HepG2 (cell line): ENCODE results near the gene TSG101. TPM values are rescaled to one million over a fixed set of nuclear protein-coding genes. Genes with fewer than 3 reads are reported as not detected.

Experiments
- ATAC-seq: fragments of 200-7000 bp; cut with Tn5 transposase; 3 replicates; pipeline ENCODE4 v1.9.1; 2020; ENCODE audit warnings: mild to moderate bottlenecking, moderate library complexity
- BruUV-seq: library from RNA; stranded (reverse); fragments of 400-500 nt; replicated peaks from 2 replicates; lab custom pipeline; 2021; lab: Mats Ljungman, UMichigan
- CTCF ChIA-PET: fragments of 300-600 bp; formaldehyde crosslinking; extraction: SDS; loops from one replicate; lab custom pipeline; 2021; ENCODE audit warnings: low total read pairs, inconsistent platforms, low intra/inter-chr PET ratio; lab: Yijun Ruan, JAX
- POLR2A ChIA-PET: fragments of 350-600 bp; sonication (Branson Sonifier 250); formaldehyde crosslinking; loops from one replicate; lab custom pipeline; 2020; ENCODE audit warnings: antibody characterized with exemption, inconsistent platforms; lab: Yijun Ruan, JAX
- DNase-seq: peaks from one replicate; pipeline ENCODE4 v3.0.0-alpha.2; 2015; ENCODE audit warnings: low spot score
- FAIRE-seq: peaks from 3 replicates; lab custom pipeline; 2011; peaks lifted over from hg19 to GRCh38; lab: Jason Lieb, UNC
- H2AFZ ChIP-seq: one replicate; pipeline ENCODE4 v1.6.1; 2011; ENCODE audit warnings: low read length, inconsistent platforms
- H3K27ac ChIP-seq: fragments of 300-600 bp; 3 replicates; pipeline ENCODE4 v1.8.0; 2011; ENCODE audit warnings: mixed run types, mild to moderate bottlenecking, mixed read lengths, low read length, inconsistent platforms; ENCODE audit not compliant: insufficient read depth; ENCODE audit errors: extremely low read length
- H3K27me3 ChIP-seq, 2 experiments: fragments of 200-600 bp in 1 of 2; 2 replicates in 1 of 2; 3 replicates in 1 of 2; pipeline versions ENCODE4 v1.6.0 to v1.8.0; 2011; ENCODE audit warnings: low read length in 2 of 2, mild to moderate bottlenecking in 2 of 2, moderate library complexity in 2 of 2, inconsistent platforms in 1 of 2; ENCODE audit not compliant: insufficient read depth in 2 of 2, control insufficient read depth in 1 of 2
- H3K36me3 ChIP-seq, 2 experiments: fragments of 200-600 bp in 1 of 2; replicated peaks in 1 of 2; 2 replicates in 1 of 2; 3 replicates in 1 of 2; pipeline versions ENCODE4 v1.5.1 to v1.8.0; 2011; ENCODE audit warnings: low read length in 2 of 2, inconsistent platforms in 1 of 2; ENCODE audit not compliant: insufficient read depth in 2 of 2, control insufficient read depth in 1 of 2
- H3K4me1 ChIP-seq: 2 replicates; pipeline ENCODE4 v1.5.1; 2012; ENCODE audit warnings: low read length, inconsistent platforms; ENCODE audit not compliant: insufficient read depth
- H3K4me2 ChIP-seq: 2 replicates; pipeline ENCODE4 v1.6.0; 2011; ENCODE audit warnings: low read depth, low read length, inconsistent platforms
- H3K4me3 ChIP-seq, 3 experiments: fragments of 200-600 bp in 1 of 3; sonication (generic), shearing (Covaris generic) in 1 of 3; replicated peaks in 1 of 3; 2 replicates each; pipeline ENCODE4 v1.5.1; 2011 to 2016; ENCODE audit warnings: low read length in 3 of 3, inconsistent platforms in 2 of 3, low read depth in 2 of 3, mild to moderate bottlenecking in 2 of 3, control low read depth in 1 of 3, mixed read lengths in 1 of 3; ENCODE audit not compliant: insufficient read depth in 1 of 3
- H3K79me2 ChIP-seq: one replicate; pipeline ENCODE4 v1.6.1; 2011; ENCODE audit warnings: low read length, inconsistent platforms; ENCODE audit not compliant: insufficient read depth
- H3K9ac ChIP-seq: 2 replicates; pipeline ENCODE4 v1.6.0; 2011; ENCODE audit warnings: mild to moderate bottlenecking, low read depth, low read length, inconsistent platforms; ENCODE audit not compliant: insufficient read depth
- H3K9me3 ChIP-seq: 2 replicates; pipeline ENCODE4 v1.5.1; 2012; ENCODE audit warnings: mild to moderate bottlenecking, low read length
- H4K20me1 ChIP-seq: 2 replicates; pipeline ENCODE4 v1.6.0; 2011; ENCODE audit warnings: inconsistent platforms, mild to moderate bottlenecking, low read length, moderate library complexity; ENCODE audit not compliant: insufficient read depth
- MATR3 ChIP-seq: sonication (generic); formaldehyde crosslinking; IDR thresholded peaks from 2 replicates; pipeline ENCODE4 v1.4.0; 2020; ENCODE audit warnings: missing genetic modification reagents
- PHF20 ChIP-seq: sonication (generic); formaldehyde crosslinking; IDR thresholded peaks from 2 replicates; pipeline ENCODE4 v1.5.0; 2020; ENCODE audit warnings: mild to moderate bottlenecking, missing genetic modification reagents
- ZNF562 ChIP-seq: sonication (generic); formaldehyde crosslinking; IDR thresholded peaks from 2 replicates; pipeline ENCODE4 v1.8.0; 2022; ENCODE audit warnings: missing genetic modification reagents, borderline replicate concordance
- ZSCAN20 ChIP-seq: sonication (generic); formaldehyde crosslinking; IDR thresholded peaks from 2 replicates; pipeline ENCODE4 v1.4.0; 2020; ENCODE audit warnings: missing genetic modification reagents, mild to moderate bottlenecking, borderline replicate concordance
- WGBS: methylation state at CpG from one replicate; pipeline ENCODE4 v1.1.6; 2017; ENCODE audit warnings: low lambda C conversion rate; 5-methylcytosine and 5-hydroxymethylcytosine counted together
- in situ Hi-C: cut with HindIII; loops from 2 replicates; pipeline ENCODE4 v1.10.0; 2017; ENCODE audit warnings: low pct_unique_long_range_greater_than_20kb; ENCODE audit not compliant: extremely low pct_ligation_motif_present
- intact Hi-C: fragments of 100-400 bp; cut with micrococcal nuclease; formaldehyde crosslinking; loops from one replicate; pipeline ENCODE4 v1.10.0; 2022; ENCODE audit not compliant: unreplicated experiment
- polyA plus RNA-seq, 8 experiments: library from polyadenylated mRNA; depleted of rRNA in 3 of 8; stranded (reverse) in 7 of 8; unstranded in 1 of 8; fragments of >200 nt; fragmentation: Illumina TruSeq in 4 of 8; extraction: Trizol in 4 of 8; gene quantifications; 2 replicates each; pipeline versions ENCODE4 v1.2.1 to v1.2.3, GENCODE V29; 2011 to 2016; ENCODE audit warnings: low read depth in 4 of 8, missing spikeins in 1 of 8, mixed read lengths in 1 of 8; ENCODE audit not compliant: insufficient read depth in 1 of 8
- total RNA-seq, 5 experiments: library from RNA; depleted of rRNA; stranded (reverse); fragments of >200 nt; fragmentation: Illumina TruSeq; extraction: Trizol; gene quantifications; 2 replicates each; pipeline ENCODE4 v1.2.3, GENCODE V29; 2016; ENCODE audit warnings: low read depth in 1 of 5
- TF ChIP-seq, protein P1 (sequence below): sonication (generic); formaldehyde crosslinking; IDR thresholded peaks from 2 replicates; pipeline ENCODE4 v1.4.0; 2020; ENCODE audit warnings: missing genetic modification reagents, borderline replicate concordance

Gene TSG101
- total and polyA plus RNA-seq, 2 of the 13 experiments (the other 11 are each of a cell fraction or from before 2014, with no cell fraction given) = 69.3 to 206 TPM

DNA sequence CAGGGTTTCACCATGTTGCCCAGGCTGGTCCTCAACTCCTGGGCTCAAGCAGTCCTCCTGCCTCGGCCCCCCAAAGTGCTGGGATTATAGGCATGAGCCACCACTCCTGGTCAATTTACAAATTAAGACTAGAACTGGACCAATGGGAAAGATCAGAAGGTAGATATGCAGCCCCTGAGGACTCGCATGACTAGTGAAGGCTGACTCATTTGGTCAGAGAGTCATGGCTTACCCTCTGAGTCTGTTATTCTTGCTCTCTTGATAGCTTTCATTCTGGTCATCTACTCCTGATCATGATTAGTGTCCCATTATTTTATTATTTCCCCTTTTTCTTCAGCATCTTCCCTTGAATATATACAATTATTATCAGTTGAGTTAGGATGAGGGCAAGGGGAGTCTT lies 73.8 kb downstream of the TSG101 start (continued):
- TF ChIP-seq, protein P1, sequence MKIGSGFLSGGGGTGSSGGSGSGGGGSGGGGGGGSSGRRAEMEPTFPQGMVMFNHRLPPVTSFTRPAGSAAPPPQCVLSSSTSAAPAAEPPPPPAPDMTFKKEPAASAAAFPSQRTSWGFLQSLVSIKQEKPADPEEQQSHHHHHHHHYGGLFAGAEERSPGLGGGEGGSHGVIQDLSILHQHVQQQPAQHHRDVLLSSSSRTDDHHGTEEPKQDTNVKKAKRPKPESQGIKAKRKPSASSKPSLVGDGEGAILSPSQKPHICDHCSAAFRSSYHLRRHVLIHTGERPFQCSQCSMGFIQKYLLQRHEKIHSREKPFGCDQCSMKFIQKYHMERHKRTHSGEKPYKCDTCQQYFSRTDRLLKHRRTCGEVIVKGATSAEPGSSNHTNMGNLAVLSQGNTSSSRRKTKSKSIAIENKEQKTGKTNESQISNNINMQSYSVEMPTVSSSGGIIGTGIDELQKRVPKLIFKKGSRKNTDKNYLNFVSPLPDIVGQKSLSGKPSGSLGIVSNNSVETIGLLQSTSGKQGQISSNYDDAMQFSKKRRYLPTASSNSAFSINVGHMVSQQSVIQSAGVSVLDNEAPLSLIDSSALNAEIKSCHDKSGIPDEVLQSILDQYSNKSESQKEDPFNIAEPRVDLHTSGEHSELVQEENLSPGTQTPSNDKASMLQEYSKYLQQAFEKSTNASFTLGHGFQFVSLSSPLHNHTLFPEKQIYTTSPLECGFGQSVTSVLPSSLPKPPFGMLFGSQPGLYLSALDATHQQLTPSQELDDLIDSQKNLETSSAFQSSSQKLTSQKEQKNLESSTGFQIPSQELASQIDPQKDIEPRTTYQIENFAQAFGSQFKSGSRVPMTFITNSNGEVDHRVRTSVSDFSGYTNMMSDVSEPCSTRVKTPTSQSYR (CRISPR knock-in tag) = no peak
- TF ChIP-seq PHF20 (CRISPR knock-in tag) = no peak
- TF ChIP-seq MATR3 (CRISPR knock-in tag) = no peak

DNA sequence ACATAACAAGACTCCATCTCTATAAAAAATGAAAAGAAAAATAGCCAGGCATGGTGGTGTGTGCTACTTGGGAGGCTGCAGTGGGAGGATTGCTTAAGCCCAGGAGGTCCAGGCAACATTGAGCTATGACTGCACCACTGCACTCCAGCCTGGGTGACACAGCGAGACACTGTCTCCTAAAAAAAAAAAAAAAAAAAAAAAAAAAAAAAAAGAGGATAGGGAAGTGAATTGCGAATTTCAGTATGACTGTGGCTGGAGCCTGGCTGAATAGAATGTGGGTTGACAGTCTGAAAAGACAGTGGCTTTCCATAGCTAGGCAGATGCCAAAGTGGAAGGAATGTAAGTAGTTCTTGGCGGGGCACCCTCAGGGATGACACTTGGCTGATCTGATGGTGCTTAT lies 77.5 kb downstream of the TSG101 start:
- Histone ChIP-seq H3K9ac (no peak overlapping the region), H3K4me1 (no peaks in the 10 kb centered on the region), H3K79me2 (no peaks in the 10 kb centered on the region), H3K4me2 (no peak overlapping the region), H2AFZ (no peak overlapping the region), H3K4me3 (no peak overlapping the region), H3K27ac (no peak overlapping the region), H3K36me3 (no peaks in the 10 kb centered on the region), H3K27me3 (no peaks in the 10 kb centered on the region; a peak in 1 of 5 replicates), H3K9me3 (no peaks in the 10 kb centered on the region), H4K20me1 (no peaks in the 10 kb centered on the region)
- ATAC-seq (no peak), DNase-seq (no peak), FAIRE-seq (no peak)
- no peak for TF ChIP-seq ZSCAN20
- TF ChIP-seq ZNF562 (CRISPR knock-in tag) = no peak
- WGBS = 28% methylated on average over 3 of the region's 3 CpGs
- in situ Hi-C loops (no loop called here), intact Hi-C loops (no loop called here)
- ChIA-PET POLR2A (no interaction called here), CTCF (no interaction called here)
- BruUV-seq = no TSS peak
